Activated T-helper 2 cell treated with anti-CD3 and anti-CD28 coated beads, Interferon-gamma antibody, Interleukin-2, Interleukin-4, amounts not matched to agents 10 μg/mL and 5 μg/mL and 100 μg/mL, durations not matched to agents 14 hours and 24 hours and 36 hours (primary cell): Measurements from ENCODE around the gene POU3F3. TPM values are rescaled to one million over a fixed set of nuclear protein-coding genes. Genes with fewer than 3 reads are reported as not detected.
A peak's percentile ranks its signal among the peaks of the same experiment; 100 is the strongest.

Source experiments
- DNase-seq: peaks from one replicate; pipeline ENCODE4 v3.0.0; 2021; ENCODE audit warnings: low spot score
- H3K27ac Mint-ChIP-seq: one replicate; pipeline ENCODE4 v1.8.0; 2021; ENCODE audit warnings: mixed read lengths
- H3K27me3 Mint-ChIP-seq: one replicate; pipeline ENCODE4 v1.8.0; 2021; ENCODE audit warnings: low read depth, mixed read lengths
- H3K36me3 Mint-ChIP-seq: one replicate; pipeline ENCODE4 v1.8.0; 2021; ENCODE audit warnings: low read depth, mixed read lengths
- H3K4me1 Mint-ChIP-seq: one replicate; pipeline ENCODE4 v1.8.0; 2021; ENCODE audit warnings: low read depth, mixed read lengths
- H3K4me3 Mint-ChIP-seq: one replicate; pipeline ENCODE4 v1.8.0; 2021; ENCODE audit warnings: low read depth, mild to moderate bottlenecking, moderate library complexity, mixed read lengths
- H3K9me3 Mint-ChIP-seq: one replicate; pipeline ENCODE4 v1.8.0; 2021; ENCODE audit warnings: mixed read lengths
- intact Hi-C: fragments of 100-400 bp; cut with micrococcal nuclease; formaldehyde crosslinking; loops from one replicate; pipeline ENCODE4 v1.15.1; 2023
- total RNA-seq: library from RNA; stranded (reverse); gene quantifications from 2 replicates; pipeline ENCODE4 v1.2.3, GENCODE V29; 2022

Gene POU3F3
- total RNA-seq, 1 donor from 2014 or later = not detected

- Mint-ChIP-seq H3K9me3 (no peaks in the 10 kb centered on the region), H3K4me3 (no peak overlapping the region), H3K27me3 (peaks cover 92% of the 10 kb centered on the region), H3K4me1 (peaks cover 7% of the 10 kb centered on the region), H3K27ac (no peak overlapping the region), H3K36me3 (no peaks in the 10 kb centered on the region)
- DNase-seq = no peak
- intact Hi-C loops = no loop called here
These were observed 14.0 kb downstream of the POU3F3 start for GRCh38 chr2:104867813-104868504.

- Mint-ChIP-seq H3K27ac (no peak overlapping the region), H3K9me3 (no peaks in the 10 kb centered on the region), H3K27me3 (peaks cover 89% of the 10 kb centered on the region), H3K4me1 (peaks cover 7% of the 10 kb centered on the region), H3K36me3 (no peaks in the 10 kb centered on the region), H3K4me3 (no peak overlapping the region)
- no peak for DNase-seq
- intact Hi-C loops = no loop called here
These were observed 14.6 kb downstream of the POU3F3 start for GRCh38 chr2:104868505-104868866.

GRCh38 chr2:104870100-104870975 lies 16.4 kb downstream of the POU3F3 start:
- intact Hi-C loops = no loop called here
- Mint-ChIP-seq H3K27me3 (peaks cover 87% of the 10 kb centered on the region), H3K4me3 (no peak overlapping the region), H3K9me3 (no peaks in the 10 kb centered on the region), H3K4me1 (peaks cover 7% of the 10 kb centered on the region), H3K36me3 (no peaks in the 10 kb centered on the region), H3K27ac (no peak overlapping the region)
- no peak for DNase-seq

GRCh38 chr2:104871649-104871971 lies 17.7 kb downstream of the POU3F3 start:
- intact Hi-C loops = no loop called here
- H3K27me3 Mint-ChIP-seq = peaks cover 75% of the 10 kb centered on the region
- DNase-seq = no peak
- H3K27ac Mint-ChIP-seq = no peak overlapping the region
- H3K36me3 Mint-ChIP-seq = no peaks in the 10 kb centered on the region
- no peaks in the 10 kb centered on the region for H3K9me3 Mint-ChIP-seq
- H3K4me1 Mint-ChIP-seq = peaks cover 7% of the 10 kb centered on the region
- peak overlapping the region; percentile 10 for H3K4me3 Mint-ChIP-seq

- Mint-ChIP-seq H3K36me3 (no peaks in the 10 kb centered on the region), H3K27me3 (peaks cover 71% of the 10 kb centered on the region), H3K4me1 (peaks cover 7% of the 10 kb centered on the region), H3K4me3 (peak overlapping the region; percentile 57), H3K27ac (no peak overlapping the region), H3K9me3 (no peaks in the 10 kb centered on the region)
- intact Hi-C loops = loop anchor here (2.0 kb wide), 1 partner anchor 23 kb away; no protein-coding TSS in a partner anchor
- no peak for DNase-seq
These were observed 18.3 kb downstream of the POU3F3 start for GRCh38 chr2:104871972-104872865.

- peaks cover 7% of the 10 kb centered on the region for H3K4me1 Mint-ChIP-seq
- H3K4me3 Mint-ChIP-seq = peak overlapping the region; percentile 57
- H3K27ac Mint-ChIP-seq = no peak overlapping the region
- H3K9me3 Mint-ChIP-seq = no peaks in the 10 kb centered on the region
- peak; percentile 38 for DNase-seq
- H3K36me3 Mint-ChIP-seq = no peaks in the 10 kb centered on the region
- H3K27me3 Mint-ChIP-seq = peaks cover 65% of the 10 kb centered on the region
- intact Hi-C loops = loop anchor here (2.0 kb wide), 1 partner anchor 24 kb away; no protein-coding TSS in a partner anchor
These were observed 19.2 kb downstream of the POU3F3 start for GRCh38 chr2:104872866-104873688.

- Mint-ChIP-seq H3K27ac (no peak overlapping the region), H3K36me3 (no peaks in the 10 kb centered on the region), H3K4me3 (no peak overlapping the region), H3K27me3 (peaks cover 59% of the 10 kb centered on the region), H3K9me3 (no peaks in the 10 kb centered on the region), H3K4me1 (peaks cover 7% of the 10 kb centered on the region)
- no peak for DNase-seq
- intact Hi-C loops = loop anchor here (2.0 kb wide), 1 partner anchor 25 kb away; no protein-coding TSS in a partner anchor
These were observed 19.8 kb downstream of the POU3F3 start for GRCh38 chr2:104873689-104874054.

GRCh38 chr2:104874230-104874629 lies 20.3 kb downstream of the POU3F3 start:
- no peak for DNase-seq
- Mint-ChIP-seq H3K9me3 (no peaks in the 10 kb centered on the region), H3K4me3 (no peak overlapping the region), H3K36me3 (no peaks in the 10 kb centered on the region), H3K4me1 (peaks cover 7% of the 10 kb centered on the region), H3K27ac (no peak overlapping the region), H3K27me3 (peaks cover 57% of the 10 kb centered on the region)
- intact Hi-C loops = no loop called here

- intact Hi-C loops = no loop called here
- no peaks in the 10 kb centered on the region for H3K9me3 Mint-ChIP-seq
These were observed 21.3 kb downstream of the POU3F3 start for GRCh38 chr2:104875262-104875661.

GRCh38 chr2:104876606-104877570 lies 23.0 kb downstream of the POU3F3 start:
- Mint-ChIP-seq H3K27me3 (peaks cover 37% of the 10 kb centered on the region), H3K4me1 (peaks cover 5% of the 10 kb centered on the region), H3K4me3 (no peak overlapping the region), H3K9me3 (no peaks in the 10 kb centered on the region), H3K36me3 (no peaks in the 10 kb centered on the region), H3K27ac (no peak overlapping the region)
- intact Hi-C loops = no loop called here
- no peak for DNase-seq

More at GRCh38 chr2:104875262-104875661, 21.3 kb downstream of the POU3F3 start:
- no peaks in the 10 kb centered on the region for H3K36me3 Mint-ChIP-seq
- no peak for DNase-seq
- peaks cover 7% of the 10 kb centered on the region for H3K4me1 Mint-ChIP-seq
- H3K4me3 Mint-ChIP-seq = no peak overlapping the region
- no peak overlapping the region for H3K27ac Mint-ChIP-seq
- H3K27me3 Mint-ChIP-seq = peaks cover 48% of the 10 kb centered on the region

GRCh38 chr2:104878863-104879512 lies 25.1 kb downstream of the POU3F3 start:
- Mint-ChIP-seq H3K4me3 (no peak overlapping the region), H3K4me1 (no peaks in the 10 kb centered on the region), H3K27me3 (peaks cover 28% of the 10 kb centered on the region), H3K27ac (no peak overlapping the region), H3K36me3 (no peaks in the 10 kb centered on the region), H3K9me3 (no peaks in the 10 kb centered on the region)
- no peak for DNase-seq
- intact Hi-C loops = no loop called here
